CD4-positive, alpha-beta T cell treated with Interleukin-4 for 4 hours (primary cell): ENCODE data around the gene COPZ1.

Source experiments
- DNase-seq: peaks from one replicate; pipeline ENCODE4 v3.0.0-alpha.2; 2020

Gene COPZ1

GRCh38 chr12:54379398-54380201 is 54.7 kb downstream of the COPZ1 start:
- DNase-seq: peak; percentile 78

GRCh38 chr12:54381136-54381535 is 56.2 kb downstream of the COPZ1 start:
- no peak for DNase-seq

GRCh38 chr12:54383041-54383609 is 58.2 kb downstream of the COPZ1 start:
- no peak for DNase-seq

GRCh38 chr12:54384591-54385041 is 59.7 kb downstream of the COPZ1 start, which contains the start of gene ZNF385A:
ZNF385A (minus strand) TSS chr12:54384733; CDS start chr12:54384514, 219 bp downstream.
- DNase-seq: no peak

DNA sequence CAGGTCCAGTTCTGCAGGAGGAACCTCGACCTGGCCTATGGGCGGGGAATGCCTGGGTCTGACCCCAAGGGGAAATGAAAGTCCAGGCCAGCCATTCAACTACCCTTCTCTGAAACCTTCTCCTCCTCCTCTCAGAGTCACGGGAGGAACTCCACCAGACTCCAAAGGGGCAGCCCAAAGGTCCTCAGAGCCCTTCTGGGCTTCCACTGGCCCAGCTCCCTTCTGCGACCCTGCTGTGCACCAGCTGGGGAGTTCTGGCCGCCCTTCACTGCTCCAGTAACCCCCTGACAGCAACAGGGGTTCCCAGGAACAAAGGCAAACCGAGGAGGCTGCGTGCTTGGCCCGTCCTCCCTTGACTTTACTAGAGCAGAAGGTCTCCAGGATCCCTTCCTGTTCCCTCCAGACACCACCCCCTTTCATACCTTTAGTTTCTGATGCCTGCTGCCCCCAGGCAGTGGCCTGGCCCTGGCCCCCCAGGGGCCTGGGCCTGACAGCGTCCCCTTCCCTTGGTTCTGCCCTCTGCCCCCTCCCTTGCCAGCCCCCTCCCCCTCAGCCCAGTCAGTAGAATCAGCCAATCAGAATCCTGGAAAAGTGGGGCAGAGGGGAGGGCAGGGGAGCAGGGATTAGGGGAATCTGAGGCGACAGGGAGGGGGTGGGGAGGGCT is 60.5 kb downstream of the COPZ1 start:
- DNase-seq: no peak

DNA sequence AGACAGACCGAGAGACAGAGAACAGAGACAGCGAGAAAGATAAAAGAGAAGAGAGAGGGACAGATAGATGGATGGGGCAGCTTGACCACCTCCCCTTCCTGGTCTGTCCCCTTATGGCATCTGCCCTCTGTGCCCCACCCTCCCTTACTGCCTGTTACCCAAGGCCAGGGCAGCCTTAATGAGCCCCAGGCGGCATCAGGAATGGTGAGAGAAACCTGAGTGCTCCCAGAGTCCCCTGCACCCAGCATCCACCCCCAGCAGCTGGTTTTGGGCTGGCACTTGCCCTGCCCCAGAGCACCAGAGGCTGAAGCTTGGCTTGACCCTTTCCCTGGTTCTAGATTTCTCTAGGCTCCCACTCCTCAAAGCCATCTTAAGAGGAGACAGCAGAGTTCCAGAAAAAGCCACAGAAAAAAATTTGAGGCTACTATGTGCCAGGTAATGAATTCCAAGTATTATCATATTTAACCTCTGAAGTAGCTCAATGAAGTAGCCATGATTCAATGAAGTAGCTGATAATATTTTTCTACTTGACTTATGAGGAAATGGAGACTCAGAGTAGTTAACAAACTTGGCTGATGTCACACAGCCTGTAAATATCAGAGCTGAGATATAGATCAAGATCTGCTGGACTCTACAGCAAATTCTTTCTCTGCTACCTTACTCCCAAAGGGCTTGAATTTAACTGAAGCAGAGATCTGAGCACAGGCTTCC is 61.6 kb downstream of the COPZ1 start:
- DNase-seq: no peak

GRCh38 chr12:54387114-54387467 is 62.2 kb downstream of the COPZ1 start:
- no peak for DNase-seq

- DNase-seq: no peak
These were observed 63.6 kb downstream of the COPZ1 start for GRCh38 chr12:54388237-54389133.

- DNase-seq: no peak
These were observed 64.2 kb downstream of the COPZ1 start for GRCh38 chr12:54389134-54389508.

- no peak for DNase-seq
These were observed 64.8 kb downstream of the COPZ1 start for GRCh38 chr12:54389607-54390175.

DNA sequence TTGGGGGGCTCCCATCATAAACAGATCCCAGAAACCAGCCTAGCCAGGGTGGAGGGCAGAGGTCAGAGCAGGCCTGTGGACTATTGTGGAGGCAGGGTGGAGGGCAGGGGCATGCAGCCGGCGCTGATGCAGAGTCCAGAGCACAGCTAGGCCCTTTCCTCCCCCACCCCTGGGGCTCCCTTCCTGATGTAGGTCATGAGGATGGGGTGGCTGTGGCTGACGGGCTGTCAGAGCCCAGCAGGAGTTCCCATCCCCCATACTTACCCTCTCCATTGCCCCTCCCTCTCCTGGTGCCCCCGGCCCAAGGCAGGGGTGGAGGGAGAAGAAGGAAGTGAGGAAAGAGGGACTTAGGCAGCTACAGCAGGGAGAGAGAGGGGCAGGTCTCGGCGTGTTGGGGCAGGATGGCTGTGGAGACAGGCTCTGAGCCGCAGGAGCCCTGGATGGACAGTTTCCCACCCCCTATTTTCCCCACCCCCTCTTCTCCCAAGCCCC is 65.3 kb downstream of the COPZ1 start:
- no peak for DNase-seq

DNA sequence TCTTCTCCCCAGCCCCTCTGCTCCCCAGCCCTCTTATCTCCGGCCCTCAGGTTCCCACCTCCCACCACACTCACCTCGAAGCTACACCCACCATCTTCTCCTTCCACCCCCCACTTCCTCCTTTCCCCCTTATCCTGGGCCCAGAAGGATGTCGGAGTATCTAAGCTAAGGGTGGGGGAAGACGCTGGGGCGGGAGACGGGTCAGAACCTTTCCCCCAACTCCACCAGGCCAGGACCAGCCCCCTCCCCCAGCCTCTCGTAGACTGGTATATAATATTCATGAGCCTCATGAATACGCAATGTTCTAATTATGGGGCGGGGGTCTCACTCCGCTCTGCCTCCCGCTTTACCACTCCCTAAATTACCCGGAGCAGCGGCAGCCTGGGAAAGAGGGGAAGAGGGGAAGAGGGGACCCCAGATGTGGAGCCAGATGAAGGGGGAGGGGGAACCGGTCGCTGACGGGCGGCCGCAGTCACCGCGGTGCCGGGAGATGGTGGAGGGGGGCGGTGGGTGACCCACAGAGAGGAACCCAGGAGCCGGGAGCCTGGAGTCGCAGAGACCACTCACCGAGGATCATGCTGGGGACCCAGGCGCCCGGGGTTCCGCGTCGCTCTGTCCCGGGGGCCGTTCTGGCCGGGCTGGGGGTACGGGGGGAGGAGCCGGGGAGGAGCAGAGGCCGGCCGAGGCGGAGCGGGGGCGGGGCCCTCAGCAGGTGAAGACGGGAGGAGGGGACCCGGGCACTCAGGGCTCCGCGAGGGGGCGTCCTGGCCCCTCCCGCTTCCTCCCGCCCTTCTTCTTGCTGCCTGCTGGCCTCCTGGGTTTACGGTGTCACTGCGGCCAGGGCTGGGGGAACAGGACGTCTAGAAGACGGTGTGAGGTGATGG is 66.0 kb downstream of the COPZ1 start:
- peak; percentile 55 for DNase-seq

DNA sequence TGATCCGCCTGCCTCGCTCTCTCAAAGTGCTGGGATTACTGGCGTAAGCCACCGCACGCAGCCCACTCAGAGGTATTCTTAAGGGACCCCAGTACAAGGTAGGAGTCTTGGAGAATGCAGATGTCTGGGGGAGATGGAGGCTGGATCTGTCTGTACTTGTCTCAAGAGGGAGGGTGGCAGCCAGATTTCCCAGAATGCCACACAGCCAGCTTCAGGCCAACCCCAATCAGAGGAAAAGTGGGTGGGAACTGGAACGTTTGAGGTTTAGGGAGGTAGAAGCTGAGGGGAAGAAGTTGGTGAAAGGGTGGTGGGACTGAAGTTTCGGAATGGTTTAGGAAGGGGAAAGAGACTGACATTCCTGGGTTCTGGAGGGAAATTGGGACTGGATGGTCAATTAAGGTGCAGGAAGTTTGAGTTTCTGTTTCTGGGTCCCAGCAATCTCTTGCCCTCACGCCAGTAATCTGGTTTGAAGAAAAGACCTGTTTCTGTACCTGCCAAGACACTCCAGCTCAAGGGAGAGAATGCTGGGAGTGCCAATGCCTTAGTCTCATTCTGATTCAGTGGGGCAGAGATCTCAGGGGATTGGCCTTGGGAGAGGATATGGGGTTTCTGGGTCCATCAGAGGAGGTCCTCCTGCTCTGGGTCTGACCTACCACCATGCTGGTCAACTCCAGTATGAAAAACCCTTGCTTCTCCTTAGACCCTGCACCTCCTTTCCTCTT is 67.7 kb downstream of the COPZ1 start:
- DNase-seq: no peak

DNA sequence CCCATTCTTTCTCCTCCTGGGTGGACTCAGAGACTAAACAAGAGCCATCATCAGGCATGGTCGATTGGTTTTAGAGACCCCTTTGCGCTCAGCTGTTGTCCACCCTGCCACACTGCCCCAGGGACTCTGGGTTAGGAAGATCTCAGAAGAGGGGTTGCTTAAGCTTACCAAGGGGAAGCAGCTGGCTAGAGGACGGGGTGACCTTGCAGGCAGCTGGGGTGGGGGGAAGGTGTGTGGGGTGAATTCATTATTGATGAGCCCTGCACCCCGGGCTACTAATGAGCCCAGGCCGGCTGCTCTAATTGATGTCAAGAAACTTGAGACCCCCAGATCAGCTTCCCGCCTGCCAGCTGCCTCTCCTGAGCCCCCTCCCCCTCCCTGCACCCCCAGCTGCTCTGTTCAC is 68.3 kb downstream of the COPZ1 start:
- no peak for DNase-seq

- DNase-seq: no peak
These were observed 68.8 kb downstream of the COPZ1 start for GRCh38 chr12:54393743-54394142.

DNA sequence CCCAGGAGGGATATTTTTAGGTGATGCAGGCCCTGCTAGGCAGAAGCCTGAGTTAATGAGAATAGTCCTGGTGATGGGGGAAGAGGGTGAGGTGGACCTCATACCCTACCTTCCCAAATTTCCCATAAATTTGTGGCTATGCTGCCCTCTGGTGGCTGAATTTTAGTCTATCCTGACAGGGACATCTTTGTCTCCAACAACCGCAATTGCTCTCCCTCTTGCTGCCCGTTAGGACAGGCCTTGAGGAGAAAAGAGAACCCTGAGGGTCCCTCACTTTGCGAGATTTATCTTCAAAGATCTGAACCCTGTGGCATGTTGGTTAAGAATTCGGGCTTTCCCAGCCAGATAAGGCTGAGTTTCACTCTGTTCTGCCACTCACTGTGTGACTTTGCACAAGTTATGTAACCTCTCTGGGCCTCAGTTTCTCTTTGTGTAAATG is 69.4 kb downstream of the COPZ1 start:
- peak; percentile 48 for DNase-seq

DNA sequence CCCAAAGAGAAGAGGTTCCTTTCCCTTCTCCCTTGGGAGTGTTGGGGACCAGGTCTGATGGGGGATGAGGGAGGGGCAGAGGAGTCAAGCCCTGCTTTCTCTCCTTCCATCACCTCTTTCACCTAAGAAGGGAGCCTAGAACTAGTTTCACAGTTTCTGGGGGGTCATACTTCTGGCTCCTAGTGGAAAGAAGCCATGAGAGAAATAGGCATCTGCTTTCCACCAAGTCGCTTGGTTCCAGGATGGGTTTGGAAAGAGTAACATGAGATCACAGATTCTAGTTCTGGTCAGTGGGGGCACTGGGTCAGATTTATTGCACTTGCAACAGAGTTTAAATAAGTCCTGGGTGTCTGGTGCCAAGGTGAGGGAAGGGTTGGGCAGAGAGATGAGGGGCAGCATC is 70.1 kb downstream of the COPZ1 start:
- DNase-seq: no peak

DNA sequence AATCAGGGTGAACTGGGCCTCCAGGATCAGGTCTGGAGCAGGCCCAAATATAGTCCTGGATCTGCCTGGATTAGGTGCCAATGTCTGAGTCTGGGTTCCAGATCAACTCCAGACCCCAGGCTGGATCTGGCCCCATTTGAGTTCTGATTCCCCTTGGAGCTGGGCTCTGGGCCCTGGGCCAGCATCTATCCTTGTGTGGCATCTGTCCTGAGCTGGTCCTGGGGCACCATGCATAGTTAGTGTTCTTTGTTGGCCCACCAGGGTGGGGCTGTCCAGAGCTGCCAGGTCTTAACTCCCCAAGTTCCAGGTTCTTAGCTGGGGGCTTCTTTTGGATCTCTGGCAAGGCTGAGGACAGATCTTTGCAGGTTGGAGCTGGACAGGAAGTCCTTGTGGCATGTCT is 70.6 kb downstream of the COPZ1 start:
- DNase-seq: no peak

DNA sequence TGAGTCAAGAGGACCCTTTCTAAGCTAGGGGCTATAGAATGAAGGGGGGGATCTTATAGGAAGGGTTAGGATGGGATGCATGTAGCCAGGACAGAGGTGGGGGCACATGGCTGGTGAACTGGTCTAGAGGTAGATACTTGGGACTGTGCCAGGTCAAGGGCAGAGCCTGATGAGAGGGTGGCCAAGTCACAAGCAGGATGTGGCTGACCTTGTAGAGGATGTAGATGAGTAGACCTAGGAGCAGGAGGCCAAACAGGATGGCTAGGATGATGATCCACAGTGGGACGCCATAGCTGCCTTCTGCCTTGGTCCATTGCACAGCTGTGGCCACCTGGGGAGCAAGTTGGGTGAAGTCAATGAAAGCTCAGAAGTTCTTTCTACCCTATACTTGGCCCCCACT is 72.2 kb downstream of the COPZ1 start:
- no peak for DNase-seq

DNA sequence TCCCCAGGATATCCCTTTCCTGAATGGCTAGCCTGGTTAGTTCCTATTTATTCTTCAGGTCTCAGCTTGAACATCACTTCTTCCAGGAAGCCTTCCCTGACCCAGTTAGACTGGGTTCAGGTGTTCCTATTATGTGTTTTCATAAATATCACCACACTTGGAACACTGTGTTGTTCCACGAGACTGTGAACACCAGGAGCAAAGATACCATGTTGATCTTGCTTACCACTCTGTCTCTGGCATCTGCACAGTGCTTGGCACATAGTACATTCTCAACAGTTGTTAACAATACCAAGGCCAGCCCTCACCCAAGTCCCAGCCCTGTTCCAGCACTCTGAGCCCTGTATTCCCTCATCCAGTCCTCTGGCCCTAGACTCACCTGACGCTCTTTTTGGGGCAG is 73.3 kb downstream of the COPZ1 start:
- no peak for DNase-seq
